ENCODE data around the gene TENM3. TPM values are rescaled to one million over a fixed set of nuclear protein-coding genes. Genes with fewer than 3 reads are reported as not detected.

TENM3 gene
- total RNA-seq, 2 experiments from 2014 or later: not detected

- POLR2A ChIA-PET: interaction anchor here (0.7 kb wide), 1 partner anchor 141 kb away, joined by 3 read pairs; no protein-coding TSS in a partner anchor
- no TSS peak for BruUV-seq (replicated peaks)
- H3K36me3 ChIP-seq (ENCODE audit: insufficient read depth, low read length): no peaks in the 10 kb centered on the region
- H3K4me1 ChIP-seq (ENCODE audit: insufficient read depth, low read length, poor library complexity, severe bottlenecking): no peaks in the 10 kb centered on the region
- no peaks in the 10 kb centered on the region for H3K9me2 ChIP-seq (ENCODE audit: insufficient read depth, low read length)
- no peaks in the 10 kb centered on the region for H4K20me1 ChIP-seq (ENCODE audit: insufficient read depth, low read length)
- H3K4me2 ChIP-seq (ENCODE audit: low read length): no peak overlapping the region
- no peak for DNase-seq (ENCODE audit: low spot score)
- no peaks in the 10 kb centered on the region for H3K9me3 ChIP-seq (ENCODE audit: low read length)
- no peak overlapping the region for H2AFZ ChIP-seq (ENCODE audit: low read length)
- no peak overlapping the region for H3K27ac ChIP-seq (ENCODE audit: low read depth, low read length, poor library complexity, severe bottlenecking)
- H3K79me2 ChIP-seq (ENCODE audit: insufficient read depth, low read depth, low read length): no peaks in the 10 kb centered on the region
- CTCF ChIA-PET (ENCODE audit: unreplicated experiment): no interaction called here
- H3K4me3 ChIP-seq (ENCODE audit: low read depth, low read length, poor library complexity, severe bottlenecking): no peak overlapping the region
- intact Hi-C loops (cut with micrococcal nuclease; ENCODE audit: unreplicated experiment): no loop called here
- no peak for TF ChIP-seq CTCF (conservative IDR thresholded peaks at IDR 0.05; ENCODE audit: low read length)
- no peak for TF ChIP-seq EZH2phosphoT487 (IDR thresholded peaks at IDR 0.05; ENCODE audit: borderline replicate concordance, low read depth, low read length)
Measured at GRCh38 chr4:182678590-182678989, 435.4 kb downstream of the TENM3 start.

GRCh38 chr4:182679533-182679932 is 436.3 kb downstream of the TENM3 start:
- H3K36me3 ChIP-seq (ENCODE audit: insufficient read depth, low read length): no peaks in the 10 kb centered on the region
- TF ChIP-seq CTCF (conservative IDR thresholded peaks at IDR 0.05; ENCODE audit: low read length) (no peak), EZH2phosphoT487 (IDR thresholded peaks at IDR 0.05; ENCODE audit: borderline replicate concordance, low read depth, low read length) (no peak)
- H4K20me1 ChIP-seq (ENCODE audit: insufficient read depth, low read length): no peaks in the 10 kb centered on the region
- BruUV-seq (replicated peaks): no TSS peak
- no peak overlapping the region for H3K4me2 ChIP-seq (ENCODE audit: low read length)
- H3K4me1 ChIP-seq (ENCODE audit: insufficient read depth, low read length, poor library complexity, severe bottlenecking): no peaks in the 10 kb centered on the region
- H3K79me2 ChIP-seq (ENCODE audit: insufficient read depth, low read depth, low read length): no peaks in the 10 kb centered on the region
- ChIA-PET POLR2A (no interaction called here), CTCF (ENCODE audit: unreplicated experiment) (no interaction called here)
- H3K9me2 ChIP-seq (ENCODE audit: insufficient read depth, low read length): no peaks in the 10 kb centered on the region
- intact Hi-C loops (cut with micrococcal nuclease; ENCODE audit: unreplicated experiment): no loop called here
- no peak for DNase-seq (ENCODE audit: low spot score)
- H3K4me3 ChIP-seq (ENCODE audit: low read depth, low read length, poor library complexity, severe bottlenecking): no peak overlapping the region
- H3K27ac ChIP-seq (ENCODE audit: low read depth, low read length, poor library complexity, severe bottlenecking): no peak overlapping the region
- H3K9me3 ChIP-seq (ENCODE audit: low read length): no peaks in the 10 kb centered on the region
- no peak overlapping the region for H2AFZ ChIP-seq (ENCODE audit: low read length)

GRCh38 chr4:182680234-182680653 is 437.0 kb downstream of the TENM3 start:
- no peaks in the 10 kb centered on the region for H3K9me3 ChIP-seq (ENCODE audit: low read length)
- ChIA-PET POLR2A (no interaction called here), CTCF (ENCODE audit: unreplicated experiment) (no interaction called here)
- no peaks in the 10 kb centered on the region for H3K36me3 ChIP-seq (ENCODE audit: insufficient read depth, low read length)
- intact Hi-C loops (cut with micrococcal nuclease; ENCODE audit: unreplicated experiment): no loop called here
- no peak overlapping the region for H2AFZ ChIP-seq (ENCODE audit: low read length)
- H3K79me2 ChIP-seq (ENCODE audit: insufficient read depth, low read depth, low read length): no peaks in the 10 kb centered on the region
- TF ChIP-seq CTCF (conservative IDR thresholded peaks at IDR 0.05; ENCODE audit: low read length): no peak
- TF ChIP-seq EZH2phosphoT487 (IDR thresholded peaks at IDR 0.05; ENCODE audit: borderline replicate concordance, low read depth, low read length): no peak
- H3K4me2 ChIP-seq (ENCODE audit: low read length): no peak overlapping the region
- no peaks in the 10 kb centered on the region for H3K4me1 ChIP-seq (ENCODE audit: insufficient read depth, low read length, poor library complexity, severe bottlenecking)
- no TSS peak for BruUV-seq (replicated peaks)
- no peaks in the 10 kb centered on the region for H4K20me1 ChIP-seq (ENCODE audit: insufficient read depth, low read length)
- DNase-seq (ENCODE audit: low spot score): no peak
- H3K4me3 ChIP-seq (ENCODE audit: low read depth, low read length, poor library complexity, severe bottlenecking): no peak overlapping the region
- H3K9me2 ChIP-seq (ENCODE audit: insufficient read depth, low read length): no peaks in the 10 kb centered on the region
- no peak overlapping the region for H3K27ac ChIP-seq (ENCODE audit: low read depth, low read length, poor library complexity, severe bottlenecking)

Data from OCI-LY7 (cell line).